HG03565 (cell line): Measurements from ENCODE around the gene TNS2.

Experiments used
- ATAC-seq: cut with Tn5 transposase; IDR thresholded peaks from one replicate; pipeline ENCODE4 v1.9.1; 2021; ENCODE audit warnings: mild to moderate bottlenecking, moderate library complexity; ENCODE audit not compliant: unreplicated experiment

TNS2 gene

GRCh38 chr12:53067074-53067992, 17.5 kb downstream of the TNS2 start:
- no peak for ATAC-seq

- ATAC-seq = no peak
These were observed 18.3 kb downstream of the TNS2 start for GRCh38 chr12:53067993-53068770.

GRCh38 chr12:53068811-53069585, 19.1 kb downstream of the TNS2 start:
- no peak for ATAC-seq

GRCh38 chr12:53069621-53070410, 20.0 kb downstream of the TNS2 start:
- ATAC-seq = no peak

- no peak for ATAC-seq
These were observed 21.1 kb downstream of the TNS2 start for GRCh38 chr12:53070877-53071492.

- ATAC-seq = no peak
These were observed 22.0 kb downstream of the TNS2 start for GRCh38 chr12:53071591-53072551.

GRCh38 chr12:53073881-53074280, 24.0 kb downstream of the TNS2 start:
- ATAC-seq = no peak

- ATAC-seq = no peak
These were observed 24.6 kb downstream of the TNS2 start for GRCh38 chr12:53074283-53074998.

- ATAC-seq = no peak
These were observed 25.1 kb downstream of the TNS2 start for GRCh38 chr12:53074999-53075370.

GRCh38 chr12:53076461-53076860, 26.6 kb downstream of the TNS2 start:
- ATAC-seq = no peak

- ATAC-seq = no peak
These were observed 27.2 kb downstream of the TNS2 start for GRCh38 chr12:53077030-53077429.

GRCh38 chr12:53078425-53079225, 28.8 kb downstream of the TNS2 start:
- ATAC-seq = peak; percentile 19

GRCh38 chr12:53079226-53080117, 29.6 kb downstream of the TNS2 start, which contains the start of gene SPRYD3:
Gene SPRYD3, minus strand, starts transcription at chr12:53079390. Its CDS starts 57 bp downstream, at chr12:53079333.
- peak; percentile 93 for ATAC-seq

GRCh38 chr12:53082637-53083175, 32.8 kb downstream of the TNS2 start:
- no peak for ATAC-seq

- no peak for ATAC-seq
These were observed 36.5 kb downstream of the TNS2 start for GRCh38 chr12:53086361-53086760.

GRCh38 chr12:53090105-53090504, 40.2 kb downstream of the TNS2 start:
- no peak for ATAC-seq
